ENCODE data around the gene LRPAP1.

GRCh38 chr4:3468154-3468553 is 64.1 kb downstream of the LRPAP1 start:
- TF ChIP-seq POLR2A (IDR thresholded peaks at IDR 0.05) (no peak), CTCF (IDR thresholded peaks at IDR 0.05 in 4 of 5, conservative IDR thresholded peaks at IDR 0.05 in 1 of 5) (no peak)
